ENCODE results near the gene MSI2.
A peak's percentile ranks its signal among the peaks of the same experiment; 100 is the strongest.

Gene MSI2

GRCh38 chr17:57502811-57503241 is 246.5 kb downstream of the MSI2 start:
- no peak for DNase-seq (ENCODE audit: low read depth, low spot score)

- no peak for DNase-seq (ENCODE audit: low read depth, low spot score)
These were observed 247.9 kb downstream of the MSI2 start for GRCh38 chr17:57504208-57504607.

DNA sequence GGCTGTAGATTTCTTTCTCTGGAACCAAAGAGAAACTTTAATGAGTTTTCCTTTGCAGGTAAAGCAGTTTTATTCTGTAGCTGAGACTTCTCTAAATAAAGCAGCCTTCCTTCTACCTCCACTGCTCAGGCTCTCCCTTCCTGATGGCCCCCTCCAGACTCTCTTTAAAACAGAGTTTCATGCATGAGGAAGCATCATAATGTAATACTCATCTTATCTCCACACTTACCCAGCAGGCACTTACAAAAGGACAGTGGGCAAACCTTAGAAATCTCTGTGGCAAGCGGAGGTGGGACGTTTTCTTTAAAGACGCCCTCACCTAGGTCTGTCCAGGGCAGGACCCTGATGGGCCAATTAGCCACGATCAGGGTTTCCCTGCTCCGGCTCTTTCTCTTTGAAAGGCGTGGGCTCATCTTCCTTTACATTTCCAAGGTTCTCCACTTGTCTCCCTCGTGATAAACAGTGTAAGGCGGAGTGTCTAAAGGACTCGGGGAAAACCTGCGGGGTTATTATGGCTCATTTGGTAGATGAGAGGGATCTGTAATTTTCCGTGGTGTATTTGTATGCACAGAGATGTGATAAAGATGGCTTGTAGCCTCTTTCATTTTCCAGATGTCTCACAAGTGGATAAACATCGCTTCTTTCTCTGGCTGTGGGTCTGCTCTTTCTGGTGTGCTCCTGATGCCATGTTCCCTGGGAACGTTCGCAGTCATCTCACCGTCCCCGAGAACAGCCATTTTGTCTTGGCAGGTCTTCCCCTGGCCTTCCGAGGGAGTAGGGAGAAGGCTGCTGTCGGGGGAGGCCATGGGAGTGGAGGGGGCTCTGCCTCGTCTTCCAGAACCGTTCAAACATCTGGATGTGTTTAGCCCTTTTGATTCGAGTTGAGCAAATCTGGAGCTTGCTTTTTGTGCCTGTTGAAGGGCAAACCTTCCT is 249.8 kb downstream of the MSI2 start:
- no peak for DNase-seq (ENCODE audit: low read depth, low spot score)

GRCh38 chr17:57506774-57507127 is 250.4 kb downstream of the MSI2 start:
- DNase-seq (ENCODE audit: low read depth, low spot score) = no peak

GRCh38 chr17:57507828-57508227 is 251.5 kb downstream of the MSI2 start:
- DNase-seq (ENCODE audit: low read depth, low spot score) = no peak

- DNase-seq (ENCODE audit: low read depth, low spot score) = no peak
These were observed 252.3 kb downstream of the MSI2 start for GRCh38 chr17:57508671-57509070.

- DNase-seq (ENCODE audit: low read depth, low spot score) = no peak
These were observed 255.3 kb downstream of the MSI2 start for GRCh38 chr17:57511475-57512123.

DNA sequence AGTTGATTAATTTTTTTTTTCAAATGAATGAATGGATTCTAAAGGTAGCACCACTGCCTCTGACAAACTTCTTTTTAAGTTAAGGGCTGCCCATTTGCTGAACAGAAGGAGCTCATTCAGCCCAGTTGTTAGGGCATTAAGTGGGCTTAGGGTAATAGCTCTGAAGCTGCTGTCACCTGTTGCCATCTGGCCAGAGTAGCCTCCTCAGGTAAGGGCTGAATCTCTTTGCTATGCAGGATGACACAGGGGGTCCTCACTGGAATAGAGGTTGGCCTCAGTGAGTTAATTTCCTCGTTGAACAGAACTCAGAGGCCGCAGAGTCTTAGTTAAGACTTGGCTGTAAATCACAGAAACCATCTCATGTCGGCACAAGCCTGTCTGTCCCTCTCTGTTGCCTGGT is 255.9 kb downstream of the MSI2 start:
- DNase-seq (ENCODE audit: low read depth, low spot score) = no peak

GRCh38 chr17:57512691-57513090 is 256.4 kb downstream of the MSI2 start:
- DNase-seq (ENCODE audit: low read depth, low spot score) = no peak

DNA sequence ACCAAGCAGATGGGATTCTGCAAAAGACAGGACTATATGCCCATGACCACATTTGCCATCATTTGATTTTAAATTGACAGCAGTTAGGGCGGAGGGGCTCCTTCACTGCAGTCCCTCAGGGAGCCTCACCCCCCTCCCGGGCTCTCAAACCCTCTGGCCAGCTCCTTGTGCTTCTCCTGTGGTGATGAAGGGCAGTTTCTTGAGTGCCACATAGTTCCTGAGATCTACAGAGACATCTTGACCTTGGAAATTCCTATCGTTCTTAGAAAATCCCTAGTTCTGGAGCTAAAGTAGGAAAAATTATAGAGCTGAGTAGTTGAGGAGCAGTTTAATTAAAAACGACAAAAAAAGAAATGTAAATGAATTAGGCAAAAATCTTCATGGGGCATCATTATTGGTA is 257.2 kb downstream of the MSI2 start:
- no peak for DNase-seq (ENCODE audit: low read depth, low spot score)

- DNase-seq (ENCODE audit: low read depth, low spot score) = no peak
These were observed 258.3 kb downstream of the MSI2 start for GRCh38 chr17:57514614-57515013.

GRCh38 chr17:57515662-57516211 is 259.4 kb downstream of the MSI2 start:
- no peak for DNase-seq (ENCODE audit: low read depth, low spot score)

DNA sequence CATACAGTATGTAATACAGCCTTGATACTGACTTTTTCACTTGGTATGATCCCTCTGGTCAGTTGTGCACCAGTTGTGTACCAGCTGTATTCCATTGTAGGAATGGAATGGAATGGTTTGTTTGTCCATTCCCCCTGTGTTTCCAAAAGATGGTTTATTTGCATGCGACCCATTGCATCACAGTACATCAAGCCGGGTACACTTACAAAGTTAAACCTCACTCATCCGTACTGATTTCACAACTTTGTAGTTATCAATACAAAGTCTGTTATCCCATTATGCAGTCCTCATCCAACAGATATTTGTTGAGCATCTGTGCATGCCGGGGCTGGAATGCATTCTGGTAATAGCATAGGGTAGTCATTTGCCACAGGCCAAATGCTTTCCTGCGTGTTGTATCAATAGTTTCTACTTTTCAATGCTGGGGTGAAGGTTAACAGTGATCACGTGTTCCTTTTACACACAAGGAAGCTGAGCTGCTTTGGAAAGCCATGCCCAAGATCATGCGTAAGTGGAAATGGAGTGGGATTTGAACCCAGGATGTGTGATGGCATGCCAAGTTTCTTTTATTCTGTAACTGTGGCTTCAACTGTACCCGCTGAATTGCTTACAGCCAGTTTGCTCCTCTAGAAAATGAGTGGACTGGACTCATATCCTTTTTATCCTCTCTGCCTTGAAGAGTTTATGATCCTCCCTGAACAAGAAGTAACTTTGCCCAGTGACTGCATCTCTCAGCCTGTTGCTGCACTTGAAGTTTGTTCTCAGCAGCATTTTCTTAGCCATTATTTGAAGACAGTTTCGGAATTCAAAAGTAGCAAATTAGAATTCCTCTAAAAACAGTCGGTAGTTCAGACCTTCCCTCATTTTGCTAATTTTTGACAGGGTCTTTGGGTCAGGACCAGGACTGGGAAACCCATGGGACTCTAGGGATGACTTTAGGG is 260.2 kb downstream of the MSI2 start:
- no peak for DNase-seq (ENCODE audit: low read depth, low spot score)

DNA sequence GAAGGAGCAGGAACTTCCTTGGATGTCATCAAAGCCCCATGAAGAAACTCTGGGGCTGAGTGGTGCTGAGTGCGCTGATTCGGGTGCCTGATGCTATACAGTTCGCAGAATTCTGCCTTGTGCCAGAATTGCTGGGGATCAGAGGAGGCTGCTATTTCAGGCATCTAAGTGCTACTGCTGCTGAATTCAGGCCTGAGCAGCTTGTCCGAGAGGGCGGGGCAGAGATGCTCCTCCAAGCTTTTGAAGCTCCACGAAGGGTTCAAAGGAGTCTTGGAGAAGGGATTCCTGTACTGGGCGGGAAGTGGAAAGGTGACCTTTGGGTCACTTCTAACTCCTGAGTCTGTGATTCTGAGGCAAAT is 260.9 kb downstream of the MSI2 start:
- no peak for DNase-seq (ENCODE audit: low read depth, low spot score)

GRCh38 chr17:57517632-57518456 is 261.5 kb downstream of the MSI2 start:
- no peak for DNase-seq (ENCODE audit: low read depth, low spot score)

DNA sequence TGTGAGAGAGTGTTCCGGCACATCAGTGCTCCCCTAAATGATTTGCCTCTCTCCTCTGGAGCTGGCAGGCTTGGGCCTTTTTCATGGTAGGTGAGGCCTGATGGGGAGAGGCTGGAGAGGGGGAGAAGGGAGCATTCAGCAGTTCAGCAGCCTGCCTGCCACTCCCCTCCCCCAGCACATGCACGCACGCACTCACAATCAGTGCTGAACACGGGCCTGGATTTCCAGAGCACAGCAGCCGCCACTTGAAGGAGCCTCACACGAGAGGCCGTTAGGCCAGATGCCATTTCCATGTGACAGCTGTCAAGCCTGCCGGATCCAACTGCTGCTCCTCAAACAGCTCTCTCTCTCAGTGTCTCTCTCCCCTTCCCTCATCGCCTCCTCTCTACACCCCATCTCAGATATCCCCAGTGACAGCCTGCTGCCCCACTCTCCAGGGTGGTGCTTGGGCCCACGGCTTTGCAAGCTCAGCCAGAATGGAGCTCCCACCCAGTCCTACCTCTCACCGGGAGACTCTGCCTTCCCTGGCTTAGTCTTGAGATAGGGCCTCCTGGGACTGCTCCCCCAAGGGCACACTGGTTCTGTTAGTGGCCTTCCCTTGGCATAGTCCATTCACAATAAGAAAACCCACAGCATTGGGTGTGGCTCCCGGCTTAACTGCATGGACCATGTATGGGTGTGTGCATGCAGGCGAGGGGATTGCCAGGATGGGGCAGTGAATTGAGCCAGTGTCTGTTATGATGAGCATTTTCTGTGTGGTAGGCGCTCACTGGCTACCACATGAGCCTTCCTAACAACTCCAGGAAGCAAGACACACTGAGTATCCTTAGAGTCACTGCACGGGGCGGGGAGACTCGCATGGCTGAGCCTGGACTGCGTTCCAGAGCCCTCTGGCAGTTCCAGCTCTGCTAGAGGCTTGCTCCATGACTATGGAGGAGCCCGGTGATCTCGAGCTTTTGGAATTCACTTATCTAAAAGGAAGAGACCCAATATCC is 262.6 kb downstream of the MSI2 start:
- DNase-seq (ENCODE audit: low read depth, low spot score) = peak; percentile 72

GRCh38 chr17:57519800-57520199 is 263.5 kb downstream of the MSI2 start:
- no peak for DNase-seq (ENCODE audit: low read depth, low spot score)

- no peak for DNase-seq (ENCODE audit: low read depth, low spot score)
These were observed 265.3 kb downstream of the MSI2 start for GRCh38 chr17:57521606-57522005.
